A549 (cell line): ENCODE data around the gene MLLT10. TPM values are rescaled to one million over a fixed set of nuclear protein-coding genes. Genes with fewer than 3 reads are reported as not detected.
A peak's percentile ranks its signal among the peaks of the same experiment; 100 is the strongest.

ENCODE experiments used
- ATAC-seq, 2 experiments: fragments of 200-7000 bp in 1 of 2; fragments of >200 bp in 1 of 2; cut with Nextera tagmentation in 1 of 2; cut with Tn5 transposase in 1 of 2; 3 replicates each; pipeline versions ENCODE4 v1.8.0 to v1.9.1; 2018 to 2020; ENCODE audit warnings: mild to moderate bottlenecking in 1 of 2, moderate library complexity in 1 of 2
- CTCF ChIA-PET: fragments of 300-600 bp; sonication (Branson Sonifier 250); formaldehyde crosslinking; extraction: SDS; loops from one replicate; lab custom pipeline; 2021; ENCODE audit warnings: antibody characterized with exemption, inconsistent platforms; lab: Yijun Ruan, JAX
- POLR2A ChIA-PET: fragments of 350-600 bp; formaldehyde crosslinking; extraction: SDS; loops from one replicate; lab custom pipeline; 2021; ENCODE audit warnings: antibody characterized with exemption, inconsistent platforms; lab: Yijun Ruan, JAX
- DNase-seq, 2 experiments: peaks; one replicate each; pipeline versions ENCODE4 v3.0.0 to v3.0.0-alpha.2; 2011 to 2016; ENCODE audit warnings: low read depth in 1 of 2, low spot score in 1 of 2
- FAIRE-seq: peaks from 2 replicates; lab custom pipeline; 2011; peaks lifted over from hg19 to GRCh38; lab: Jason Lieb, UNC
- H3K27ac ChIP-seq, 2 experiments: fragments of >200 bp; sonication (Bioruptor Twin); formaldehyde crosslinking; 3 replicates each; pipeline ENCODE4 v1.5.1; 2016 to 2017
- H3K4me1 ChIP-seq: fragments of >200 bp; sonication (Bioruptor Twin); formaldehyde crosslinking; 3 replicates; pipeline ENCODE4 v1.6.1; 2016
- H3K4me2 ChIP-seq: fragments of >200 bp; sonication (Bioruptor Twin); formaldehyde crosslinking; 3 replicates; pipeline ENCODE4 v1.6.1; 2016
- H3K4me3 ChIP-seq: fragments of >200 bp; sonication (Bioruptor Twin); formaldehyde crosslinking; 3 replicates; pipeline ENCODE4 v1.5.1; 2016
- H3K9me3 ChIP-seq: fragments of >200 bp; sonication (Bioruptor Twin); formaldehyde crosslinking; 3 replicates; pipeline ENCODE4 v1.6.1; 2016
- CBX8 ChIP-seq: fragments of 200-600 bp; sonication (generic); IDR thresholded peaks from 2 replicates; pipeline ENCODE4 v1.6.1; 2016
- E2F6 ChIP-seq: IDR thresholded peaks from 2 replicates; pipeline ENCODE4 v1.6.1; 2012; ENCODE audit warnings: low read depth, borderline replicate concordance
- EHF ChIP-seq: fragments of 250-450 bp; sonication (Bioruptor Pico); IDR thresholded peaks from 2 replicates; pipeline ENCODE4 v1.5.0; 2020; ENCODE audit warnings: mild to moderate bottlenecking
- EP300 ChIP-seq, 2 experiments: fragments of >200 bp; sonication (Bioruptor Twin); formaldehyde crosslinking; IDR thresholded peaks; 2 replicates in 1 of 2; 3 replicates in 1 of 2; pipeline ENCODE4 v1.6.1; 2016 to 2017
- ESRRA ChIP-seq: fragments of 150-350 bp; IDR thresholded peaks from 2 replicates; pipeline ENCODE4 v1.6.1; 2014; ENCODE audit warnings: mild to moderate bottlenecking, low read length, borderline replicate concordance
- FOSB ChIP-seq: fragments of 250-450 bp; sonication (Bioruptor Pico); IDR thresholded peaks from 2 replicates; pipeline ENCODE4 v1.5.0; 2020; ENCODE audit warnings: mild to moderate bottlenecking, moderate library complexity
- FOSL2 ChIP-seq, 2 experiments: fragments of 450-650 bp in 1 of 2; fragments of >200 bp in 1 of 2; sonication (Bioruptor Twin) in 1 of 2; formaldehyde crosslinking; IDR thresholded peaks; 2 replicates each; pipeline versions ENCODE4 v1.5.0 to v1.6.1; 2016 to 2020; ENCODE audit warnings: mild to moderate bottlenecking in 1 of 2, moderate library complexity in 1 of 2
- FOXS1 ChIP-seq: fragments of 250-450 bp; sonication (Bioruptor Pico); IDR thresholded peaks from 2 replicates; pipeline ENCODE4 v1.5.0; 2020; ENCODE audit warnings: mild to moderate bottlenecking, moderate library complexity
- GATA3 ChIP-seq: IDR thresholded peaks from 2 replicates; pipeline ENCODE4 v1.6.1; 2012; ENCODE audit warnings: borderline replicate concordance
- HMGXB4 ChIP-seq: fragments of 250-450 bp; sonication (Bioruptor Pico); IDR thresholded peaks from 2 replicates; pipeline ENCODE4 v1.5.0; 2021; ENCODE audit warnings: mild to moderate bottlenecking, moderate library complexity, borderline replicate concordance
- HOXA7 ChIP-seq: fragments of 250-450 bp; sonication (Bioruptor Pico); IDR thresholded peaks from 2 replicates; pipeline ENCODE4 v1.5.0; 2020; ENCODE audit warnings: mild to moderate bottlenecking, moderate library complexity
- HOXB5 ChIP-seq: fragments of 250-450 bp; sonication (Bioruptor Pico); IDR thresholded peaks from 2 replicates; pipeline ENCODE4 v1.5.0; 2020; ENCODE audit warnings: mild to moderate bottlenecking, moderate library complexity
- JUN ChIP-seq, 2 experiments: fragments of >200 bp; sonication (Bioruptor Twin); formaldehyde crosslinking; IDR thresholded peaks; 2 replicates in 1 of 2; 3 replicates in 1 of 2; pipeline ENCODE4 v1.6.1; 2016 to 2017
- KDM5A ChIP-seq: fragments of 200-600 bp; sonication (generic); IDR thresholded peaks from 2 replicates; pipeline ENCODE4 v1.6.1; 2016; ENCODE audit warnings: antibody characterized with exemption, mild to moderate bottlenecking
- NPAS2 ChIP-seq: fragments of 250-450 bp; sonication (Bioruptor Pico); IDR thresholded peaks from 2 replicates; pipeline ENCODE4 v1.8.0; 2022; ENCODE audit warnings: mild to moderate bottlenecking, moderate library complexity, borderline replicate concordance
- NR3C1 ChIP-seq: fragments of >200 bp; sonication (Bioruptor Twin); formaldehyde crosslinking; IDR thresholded peaks from 3 replicates; pipeline ENCODE4 v1.6.1; 2017
- PHF8 ChIP-seq: fragments of 200-600 bp; sonication (generic); IDR thresholded peaks from 2 replicates; pipeline ENCODE4 v1.6.1; 2016; ENCODE audit warnings: low read depth, mild to moderate bottlenecking, antibody characterized with exemption, moderate library complexity, borderline replicate concordance
- POLR2A ChIP-seq: IDR thresholded peaks from 2 replicates; pipeline ENCODE4 v1.6.1; 2012; ENCODE audit warnings: mild to moderate bottlenecking, low read length
- POLR2AphosphoS2 ChIP-seq: conservative IDR thresholded peaks from 2 replicates; pipeline ENCODE4 v1.6.1; 2012; ENCODE audit warnings: low read length, improper control_type of control experiment, inconsistent platforms
- RAD21 ChIP-seq, 2 experiments: fragments of >200 bp in 1 of 2; sonication (Bioruptor Twin) in 1 of 2; formaldehyde crosslinking in 1 of 2; IDR thresholded peaks in 1 of 2; conservative IDR thresholded peaks in 1 of 2; 2 replicates in 1 of 2; 3 replicates in 1 of 2; pipeline ENCODE4 v1.6.1; 2012 to 2018; ENCODE audit warnings: inconsistent platforms in 1 of 2
- RCOR1 ChIP-seq: fragments of 150-350 bp; IDR thresholded peaks from 2 replicates; pipeline ENCODE4 v1.6.1; 2014; ENCODE audit warnings: antibody characterized with exemption, low read length, low read depth
- REST ChIP-seq: fragments of 200-600 bp; sonication (generic); IDR thresholded peaks from 2 replicates; pipeline ENCODE4 v1.6.1; 2016; ENCODE audit warnings: antibody characterized with exemption, mild to moderate bottlenecking, moderate library complexity
- RFX5 ChIP-seq: fragments of 450-650 bp; IDR thresholded peaks from 2 replicates; pipeline ENCODE4 v1.7.1; 2014; ENCODE audit warnings: antibody characterized with exemption, mild to moderate bottlenecking, moderate library complexity
- SMC3 ChIP-seq: fragments of >200 bp; sonication (Bioruptor Twin); formaldehyde crosslinking; IDR thresholded peaks from 3 replicates; pipeline ENCODE4 v1.6.1; 2018; ENCODE audit warnings: inconsistent platforms
- TFCP2L1 ChIP-seq: fragments of 250-450 bp; sonication (Bioruptor Pico); IDR thresholded peaks from 2 replicates; pipeline ENCODE4 v1.5.0; 2021; ENCODE audit warnings: mild to moderate bottlenecking
- ZSCAN20 ChIP-seq: fragments of 250-450 bp; sonication (Bioruptor Pico); IDR thresholded peaks from 2 replicates; pipeline ENCODE4 v1.8.0; 2022; ENCODE audit warnings: mild to moderate bottlenecking, moderate library complexity
- WGBS: methylation state at CpG from one replicate; pipeline ENCODE4 v1.1.6; 2017; ENCODE audit errors: missing lambda C conversion rate; 5-methylcytosine and 5-hydroxymethylcytosine counted together
- polyA plus RNA-seq, 4 experiments: library from polyadenylated mRNA; depleted of rRNA in 3 of 4; stranded (reverse); fragments of >200 nt; fragmentation: RNase III in 1 of 4; extraction: RNeasy Plus Mini Kit Qiagen cat#74134 plus additional on column Dnase treatment in 1 of 4; gene quantifications; 2 replicates in 3 of 4; 3 replicates in 1 of 4; pipeline ENCODE4 v1.2.3, GENCODE V29; 2011 to 2017
- TF ChIP-seq, protein P1 (sequence below): fragments of 250-450 bp; sonication (Bioruptor Pico); IDR thresholded peaks from 2 replicates; pipeline ENCODE4 v1.5.0; 2020; ENCODE audit warnings: low read depth, mild to moderate bottlenecking, moderate library complexity
- TF ChIP-seq, protein P2 (sequence below): fragments of >200 bp; sonication (Bioruptor Twin); formaldehyde crosslinking; IDR thresholded peaks from 3 replicates; pipeline ENCODE4 v1.5.1; 2016
- TF ChIP-seq, protein P3 (sequence below): fragments of >200 bp; sonication (Bioruptor Twin); formaldehyde crosslinking; IDR thresholded peaks from 2 replicates; pipeline ENCODE4 v1.6.1; 2016

MLLT10 gene
- polyA plus RNA-seq, 2 of the 4 experiments (the other 2 are of a cell fraction), result 41.7 to 54.1 TPM

- CTCF ChIA-PET, result interaction anchor here (0.6 to 9.4 kb wide), 83 partner anchors 9 to 1572 kb away, joined by 3 to 97 read pairs (median 4); partner anchors contain the start of genes MLLT10 and SKIDA1
- 1% methylated on average over 31 of the region's 72 CpGs for WGBS
- no peak for TF ChIP-seq HOXB5 (CRISPR knock-in tag)
- TF ChIP-seq CBX8, result no peak
- TF ChIP-seq RFX5, result no peak
- TF ChIP-seq, protein P1, sequence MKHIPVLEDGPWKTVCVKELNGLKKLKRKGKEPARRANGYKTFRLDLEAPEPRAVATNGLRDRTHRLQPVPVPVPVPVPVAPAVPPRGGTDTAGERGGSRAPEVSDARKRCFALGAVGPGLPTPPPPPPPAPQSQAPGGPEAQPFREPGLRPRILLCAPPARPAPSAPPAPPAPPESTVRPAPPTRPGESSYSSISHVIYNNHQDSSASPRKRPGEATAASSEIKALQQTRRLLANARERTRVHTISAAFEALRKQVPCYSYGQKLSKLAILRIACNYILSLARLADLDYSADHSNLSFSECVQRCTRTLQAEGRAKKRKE, result no peak
- TF ChIP-seq EHF (CRISPR knock-in tag), result no peak
- no peak for TF ChIP-seq REST
- TF ChIP-seq, protein P2, sequence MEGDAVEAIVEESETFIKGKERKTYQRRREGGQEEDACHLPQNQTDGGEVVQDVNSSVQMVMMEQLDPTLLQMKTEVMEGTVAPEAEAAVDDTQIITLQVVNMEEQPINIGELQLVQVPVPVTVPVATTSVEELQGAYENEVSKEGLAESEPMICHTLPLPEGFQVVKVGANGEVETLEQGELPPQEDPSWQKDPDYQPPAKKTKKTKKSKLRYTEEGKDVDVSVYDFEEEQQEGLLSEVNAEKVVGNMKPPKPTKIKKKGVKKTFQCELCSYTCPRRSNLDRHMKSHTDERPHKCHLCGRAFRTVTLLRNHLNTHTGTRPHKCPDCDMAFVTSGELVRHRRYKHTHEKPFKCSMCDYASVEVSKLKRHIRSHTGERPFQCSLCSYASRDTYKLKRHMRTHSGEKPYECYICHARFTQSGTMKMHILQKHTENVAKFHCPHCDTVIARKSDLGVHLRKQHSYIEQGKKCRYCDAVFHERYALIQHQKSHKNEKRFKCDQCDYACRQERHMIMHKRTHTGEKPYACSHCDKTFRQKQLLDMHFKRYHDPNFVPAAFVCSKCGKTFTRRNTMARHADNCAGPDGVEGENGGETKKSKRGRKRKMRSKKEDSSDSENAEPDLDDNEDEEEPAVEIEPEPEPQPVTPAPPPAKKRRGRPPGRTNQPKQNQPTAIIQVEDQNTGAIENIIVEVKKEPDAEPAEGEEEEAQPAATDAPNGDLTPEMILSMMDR, result peak; percentile 51
- no peak for TF ChIP-seq FOSL2 (IDR thresholded peaks at IDR 0.05)
- no peak for TF ChIP-seq FOSL2 (CRISPR knock-in tag; IDR thresholded peaks at IDR 0.05)
- no peak for TF ChIP-seq NR3C1
- no peak for TF ChIP-seq RCOR1
- TF ChIP-seq ESRRA, result no peak
- no peak for TF ChIP-seq HMGXB4 (CRISPR knock-in tag)
- TF ChIP-seq PHF8, result no peak
- no peak for TF ChIP-seq FOSB (CRISPR knock-in tag)
- no peak for TF ChIP-seq GATA3
- 0 out of 2 replicates have a peak, but pooled peaks have one; percentile 59 for TF ChIP-seq TFCP2L1 (CRISPR knock-in tag)
- peak in 1 of 2 experiments; percentile 39; a peak in 2 of 5 replicates for TF ChIP-seq RAD21 (conservative IDR thresholded peaks at IDR 0.05 in 1 of 2, IDR thresholded peaks at IDR 0.05 in 1 of 2)
- no peak for TF ChIP-seq NPAS2
- peak in 1 of 2 experiments; percentile 75; a peak in 2 of 5 replicates for TF ChIP-seq JUN (IDR thresholded peaks at IDR 0.05)
- TF ChIP-seq ZSCAN20 (CRISPR knock-in tag), result no peak
- no peak for TF ChIP-seq KDM5A
- TF ChIP-seq EP300 (IDR thresholded peaks at IDR 0.05), result no peak
- no peak for TF ChIP-seq FOXS1 (CRISPR knock-in tag)
- no peak for TF ChIP-seq E2F6
- TF ChIP-seq, protein P3, sequence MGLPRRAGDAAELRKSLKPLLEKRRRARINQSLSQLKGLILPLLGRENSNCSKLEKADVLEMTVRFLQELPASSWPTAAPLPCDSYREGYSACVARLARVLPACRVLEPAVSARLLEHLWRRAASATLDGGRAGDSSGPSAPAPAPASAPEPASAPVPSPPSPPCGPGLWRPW, result no peak
- no peak for TF ChIP-seq POLR2AphosphoS2
- TF ChIP-seq POLR2A, result peak; percentile 3
- TF ChIP-seq SMC3, result peak; percentile 34; the same call in 1 of the 3 replicates
- no peak for TF ChIP-seq HOXA7
- TF ChIP-seq, all 56 proteins: peak for 6
- Histone ChIP-seq H3K4me1 (peaks cover 32% of the 10 kb centered on the region), H3K27ac (peak overlapping the region; percentile 93 to 99), H3K4me2 (peak overlapping the region; percentile 93), H3K4me3 (peak overlapping the region; percentile 77), H3K9me3 (no peaks in the 10 kb centered on the region)
- ATAC-seq, result peak; percentile 64 to 65
- FAIRE-seq, result peak; percentile 36
- POLR2A ChIA-PET, result interaction anchor here (0.6 to 5.2 kb wide), 25 partner anchors 20 to 844 kb away, joined by 3 to 85 read pairs (median 7); partner anchors contain the start of genes COMMD3, MLLT10 and SKIDA1
- DNase-seq, result peak; percentile 58 to 78
Observed at GRCh38 chr10:21496343-21497176, 37.5 kb upstream of the MLLT10 start.
